Mesothelial cell of epicardium (in vitro differentiated cells): Measurements from ENCODE around the gene SLC6A8. TPM values are rescaled to one million over a fixed set of nuclear protein-coding genes. Genes with fewer than 3 reads are reported as not detected.

ENCODE experiments used
- DNase-seq, 2 experiments: peaks; one replicate each; pipeline ENCODE4 v3.0.0; 2021; ENCODE audit warnings: low spot score in 2 of 2; ENCODE audit not compliant: unreplicated experiment in 2 of 2
- H3K27ac Mint-ChIP-seq: 2 replicates; pipeline ENCODE4 v1.8.0; 2021; ENCODE audit warnings: mixed read lengths
- H3K27me3 Mint-ChIP-seq: 2 replicates; pipeline ENCODE4 v1.8.0; 2021; ENCODE audit warnings: low read depth, mixed read lengths
- H3K36me3 Mint-ChIP-seq: 2 replicates; pipeline ENCODE4 v1.8.0; 2021; ENCODE audit warnings: mixed read lengths
- H3K4me1 Mint-ChIP-seq: 2 replicates; pipeline ENCODE4 v1.8.0; 2021; ENCODE audit warnings: mixed read lengths
- H3K4me3 Mint-ChIP-seq: 2 replicates; pipeline ENCODE4 v1.8.0; 2021; ENCODE audit warnings: mild to moderate bottlenecking, moderate library complexity, mixed read lengths
- H3K9me3 Mint-ChIP-seq: 2 replicates; pipeline ENCODE4 v1.8.0; 2021; ENCODE audit warnings: mixed read lengths
- CTCF ChIP-seq: fragments of 200-600 bp; sonication (generic); IDR thresholded peaks from one replicate; pipeline ENCODE4 v1.5.0; 2021; ENCODE audit warnings: antibody characterized with exemption; ENCODE audit not compliant: unreplicated experiment
- total RNA-seq: library from RNA; stranded (reverse); gene quantifications from 3 replicates; pipeline ENCODE4 v1.2.1, GENCODE V29; 2021

The SLC6A8 gene
- total RNA-seq, 1 donor from 2014 or later, result 65.6 TPM

GRCh38 chrX:153650959-153651358 is 36.8 kb upstream of the SLC6A8 start:
- peaks cover 25% of the 10 kb centered on the region for H3K27me3 Mint-ChIP-seq
- peaks cover 17% of the 10 kb centered on the region for H3K9me3 Mint-ChIP-seq
- TF ChIP-seq CTCF, result no peak
- H3K36me3 Mint-ChIP-seq, result no peaks in the 10 kb centered on the region
- no peak overlapping the region for H3K27ac Mint-ChIP-seq
- H3K4me1 Mint-ChIP-seq, result no peaks in the 10 kb centered on the region
- no peak overlapping the region for H3K4me3 Mint-ChIP-seq
- DNase-seq, result no peak

- peak; percentile 20 for TF ChIP-seq CTCF
- H3K4me1 Mint-ChIP-seq, result no peaks in the 10 kb centered on the region
- peaks cover 17% of the 10 kb centered on the region for H3K9me3 Mint-ChIP-seq
- H3K27me3 Mint-ChIP-seq, result peaks cover 18% of the 10 kb centered on the region
- H3K27ac Mint-ChIP-seq, result no peak overlapping the region
- H3K4me3 Mint-ChIP-seq, result no peak overlapping the region
- DNase-seq, result peak in 1 of 2 experiments; percentile 28
- no peaks in the 10 kb centered on the region for H3K36me3 Mint-ChIP-seq
These were observed 36.1 kb upstream of the SLC6A8 start for GRCh38 chrX:153651540-153652079.

GRCh38 chrX:153653556-153653955 is 34.2 kb upstream of the SLC6A8 start:
- TF ChIP-seq CTCF, result no peak
- Mint-ChIP-seq H3K9me3 (peaks cover 19% of the 10 kb centered on the region), H3K4me1 (no peaks in the 10 kb centered on the region), H3K36me3 (no peaks in the 10 kb centered on the region), H3K27ac (no peak overlapping the region), H3K27me3 (peaks cover 17% of the 10 kb centered on the region), H3K4me3 (no peak overlapping the region)
- no peak for DNase-seq

GRCh38 chrX:153657161-153657560 is 30.6 kb upstream of the SLC6A8 start:
- no peak for TF ChIP-seq CTCF
- peaks cover 35% of the 10 kb centered on the region for H3K9me3 Mint-ChIP-seq
- no peak overlapping the region for H3K27ac Mint-ChIP-seq
- no peaks in the 10 kb centered on the region for H3K4me1 Mint-ChIP-seq
- H3K27me3 Mint-ChIP-seq, result peaks cover 38% of the 10 kb centered on the region
- DNase-seq, result peak in 1 of 2 experiments; percentile 11
- H3K36me3 Mint-ChIP-seq, result no peaks in the 10 kb centered on the region
- no peak overlapping the region for H3K4me3 Mint-ChIP-seq

GRCh38 chrX:153659268-153659667 is 28.5 kb upstream of the SLC6A8 start:
- H3K36me3 Mint-ChIP-seq, result no peaks in the 10 kb centered on the region
- no peak overlapping the region for H3K27ac Mint-ChIP-seq
- no peak for DNase-seq
- peaks cover 29% of the 10 kb centered on the region for H3K9me3 Mint-ChIP-seq
- no peaks in the 10 kb centered on the region for H3K4me1 Mint-ChIP-seq
- H3K27me3 Mint-ChIP-seq, result peaks cover 55% of the 10 kb centered on the region
- no peak overlapping the region for H3K4me3 Mint-ChIP-seq
- no peak for TF ChIP-seq CTCF

GRCh38 chrX:153662266-153662665 is 25.5 kb upstream of the SLC6A8 start:
- H3K4me3 Mint-ChIP-seq, result no peak overlapping the region
- no peak overlapping the region for H3K27ac Mint-ChIP-seq
- H3K27me3 Mint-ChIP-seq, result peaks cover 78% of the 10 kb centered on the region
- no peaks in the 10 kb centered on the region for H3K4me1 Mint-ChIP-seq
- H3K9me3 Mint-ChIP-seq, result peaks cover 40% of the 10 kb centered on the region
- TF ChIP-seq CTCF, result peak; percentile 24
- DNase-seq, result peak; percentile 23 to 55
- H3K36me3 Mint-ChIP-seq, result peaks cover 1% of the 10 kb centered on the region
